Sciatic nerve (tissue), 2 donors: ENCODE results near the gene RAB3A. TPM values are rescaled to one million over a fixed set of nuclear protein-coding genes. Genes with fewer than 3 reads are reported as not detected.
A peak's percentile ranks its signal among the peaks of the same experiment; 100 is the strongest.

Experiments used
- ATAC-seq: fragments of 200-7000 bp; cut with Tn5 transposase; one replicate; pipeline ENCODE4 v1.9.1; 2020; ENCODE audit warnings: mild to moderate bottlenecking, moderate library complexity
- DNase-seq: peaks from one replicate; pipeline ENCODE4 v3.0.0-alpha.2; 2020; ENCODE audit warnings: low spot score
- intact Hi-C: fragments of 100-400 bp; cut with DNase I; formaldehyde crosslinking; loops from one replicate; pipeline ENCODE4 v1.14.2; 2022
- total RNA-seq: library from RNA; stranded (reverse); fragmentation: NEBNext Ultra II Directional; extraction: Animal tissue kit (Norgen Biotek cat#: 25700); gene quantifications from one replicate; pipeline ENCODE4 v1.2.1, GENCODE V29; 2021
- donor health status: DM: no; HTN: no; CAD: no.
- donor health status: DM: no; HTN: no; CAD: no.

Gene RAB3A
- total RNA-seq, 1 donor from 2014 or later, result 2.9 TPM

DNA sequence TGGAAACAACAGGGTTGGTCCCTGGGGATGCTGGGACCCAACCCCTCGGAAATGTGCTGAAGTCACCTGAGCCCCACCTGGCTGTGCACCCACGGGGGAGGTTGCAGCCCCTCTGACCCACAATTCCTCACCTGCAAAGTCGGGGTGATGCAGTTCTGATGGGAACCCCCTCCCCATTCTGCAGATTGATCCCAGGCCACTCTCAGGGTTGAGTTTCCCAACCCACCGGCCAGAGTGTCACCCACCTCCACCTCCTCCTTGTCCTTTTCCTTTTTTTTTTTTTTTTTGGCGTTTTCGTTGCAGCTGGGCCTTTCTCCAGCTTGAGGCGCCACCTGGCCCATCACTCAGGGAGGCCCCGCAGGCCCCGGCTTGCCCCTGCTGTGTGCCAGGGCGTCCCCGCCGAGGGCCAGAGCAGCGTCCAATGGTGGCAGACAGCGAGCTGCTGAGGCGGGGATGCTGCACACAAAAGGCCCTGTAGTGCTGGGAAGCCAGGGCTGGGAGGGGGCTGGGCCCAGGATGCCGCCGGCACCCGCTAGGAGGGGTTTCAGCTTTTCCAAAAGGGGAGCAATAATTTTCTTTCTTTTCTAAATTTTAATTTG lies 46.3 kb downstream of the RAB3A start:
- DNase-seq, result no peak
- ATAC-seq, result no peak
- intact Hi-C loops, result no loop called here

DNA sequence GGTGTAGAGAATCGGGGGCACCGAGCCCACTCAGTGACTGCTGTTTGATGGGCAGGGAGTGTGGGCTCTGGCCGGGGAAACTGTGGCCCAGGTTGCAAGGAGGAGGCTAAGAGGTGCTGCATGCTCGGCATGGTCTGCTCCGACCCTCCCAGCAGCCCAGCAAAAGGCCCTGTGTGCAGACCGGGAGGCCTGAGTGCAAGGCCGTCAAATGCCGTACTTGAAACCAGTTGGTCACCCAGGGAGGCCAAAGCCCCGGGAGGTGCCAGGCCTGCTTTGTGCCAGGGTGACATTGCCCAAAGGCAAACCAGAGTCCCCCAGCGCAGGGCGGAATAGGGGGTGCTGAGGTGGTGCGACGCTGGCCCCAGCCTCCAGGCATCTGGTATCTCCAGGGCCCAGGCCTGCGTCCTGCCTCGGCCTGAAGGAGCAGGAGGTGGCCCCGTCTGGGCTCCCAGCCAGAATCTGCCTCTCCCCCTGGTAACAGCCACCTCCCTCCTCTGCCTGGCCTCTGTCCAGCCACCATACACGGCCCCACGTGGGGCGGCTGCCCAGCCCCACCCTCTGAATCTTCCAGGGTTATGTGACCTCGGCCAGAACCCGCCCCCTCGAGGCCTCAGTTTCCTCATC lies 46.9 kb downstream of the RAB3A start:
- intact Hi-C loops, result no loop called here
- ATAC-seq, result peak; percentile 21
- peak; percentile 90 for DNase-seq

DNA sequence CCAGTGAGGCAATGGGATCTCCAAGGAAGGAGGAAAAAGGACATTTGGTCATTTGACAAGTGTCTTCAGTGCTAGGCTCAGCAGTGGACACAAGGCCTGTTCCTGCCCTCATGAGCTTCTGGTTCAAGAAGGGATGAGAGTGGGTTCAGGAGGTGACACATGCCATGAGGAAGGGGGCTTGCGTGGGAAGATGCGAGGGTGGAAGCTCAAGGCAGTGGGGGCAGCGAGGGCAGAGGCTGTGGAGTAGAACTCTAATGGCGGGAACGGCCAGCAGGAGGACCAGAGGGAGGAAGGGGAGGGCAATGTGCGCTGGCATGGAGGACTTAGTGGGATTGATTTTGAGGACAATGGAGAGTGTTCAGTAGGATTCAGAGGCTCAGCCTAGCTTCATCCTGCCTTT lies 47.6 kb downstream of the RAB3A start:
- ATAC-seq, result no peak
- DNase-seq, result no peak
- intact Hi-C loops, result no loop called here

DNA sequence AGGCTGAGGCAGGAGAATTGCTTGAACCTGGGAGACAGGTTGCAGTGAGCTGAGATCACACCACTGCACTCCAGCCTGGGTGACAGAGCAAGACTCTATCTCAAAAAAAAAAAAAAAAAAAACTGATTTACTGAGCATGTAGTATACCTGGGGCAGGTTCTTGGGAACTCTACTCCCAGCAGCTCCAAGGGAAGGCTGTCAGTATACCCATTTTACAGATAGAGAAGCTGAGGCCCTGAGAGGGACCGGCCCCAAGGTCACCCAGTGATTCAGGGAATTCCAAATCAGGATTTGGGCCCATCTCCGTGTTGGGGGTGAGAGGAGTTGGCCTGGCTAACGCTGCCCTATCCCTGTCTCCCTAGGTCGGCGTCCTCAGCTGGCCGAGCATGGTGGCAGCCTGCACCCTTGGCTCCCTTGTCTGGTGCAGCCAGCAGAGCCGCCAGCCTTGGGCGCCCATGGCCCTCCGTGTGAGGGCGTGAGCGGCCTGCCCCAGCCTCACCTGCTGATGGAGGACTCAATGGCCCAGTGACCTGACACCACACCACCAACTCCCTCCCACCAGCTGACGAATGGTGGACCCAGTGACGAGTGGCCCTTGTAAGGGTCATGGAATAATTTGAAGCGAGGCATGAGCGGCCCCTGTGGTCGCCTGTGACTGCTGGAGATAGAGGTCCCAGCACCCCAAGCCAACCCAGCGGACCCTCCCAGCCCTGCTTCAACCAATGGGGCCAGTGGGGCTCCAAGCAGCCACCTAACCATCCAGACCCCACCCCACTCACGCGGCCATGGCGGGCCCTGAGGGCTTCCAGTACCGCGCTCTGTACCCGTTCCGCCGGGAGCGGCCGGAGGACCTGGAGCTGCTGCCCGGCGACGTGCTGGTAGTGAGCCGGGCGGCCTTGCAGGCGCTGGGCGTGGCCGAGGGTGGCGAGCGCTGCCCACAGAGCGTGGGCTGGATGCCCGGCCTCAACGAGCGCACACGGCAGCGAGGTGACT lies 48.5 kb downstream of the RAB3A start:
- no peak for ATAC-seq

DNA sequence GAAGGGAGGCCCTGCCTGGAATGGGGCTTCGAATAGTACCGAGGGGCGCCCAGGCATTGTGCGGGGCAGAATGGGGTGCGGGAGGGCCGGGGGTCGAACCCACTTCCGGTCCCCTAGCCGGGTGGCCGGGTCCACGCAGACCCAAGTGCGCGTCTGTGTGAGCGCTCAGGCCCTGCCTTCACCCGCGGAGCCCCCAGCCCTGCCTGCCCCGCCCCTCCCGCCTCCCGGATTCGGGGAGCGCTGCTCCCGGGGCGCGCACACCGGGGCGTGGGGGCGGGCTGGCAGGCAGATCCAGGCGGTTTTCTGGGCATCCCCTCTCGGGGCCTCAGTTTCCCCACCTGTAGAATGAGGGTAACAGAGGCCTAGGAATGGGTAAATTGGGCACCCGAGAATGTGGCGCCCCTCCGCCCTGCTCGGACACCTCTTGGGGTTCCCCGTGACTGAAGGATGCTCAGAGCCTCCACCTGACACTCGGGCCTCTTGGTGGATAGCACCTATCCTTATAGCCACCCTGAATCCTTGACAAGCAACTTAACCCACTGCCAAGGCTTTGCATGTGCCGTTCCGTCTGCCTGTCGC lies 50.2 kb downstream of the RAB3A start:
- intact Hi-C loops, result no loop called here
- peak; percentile 75 for DNase-seq
- ATAC-seq, result no peak

More for the DNA sequence above, 48.5 kb downstream of the RAB3A start:
- intact Hi-C loops, result no loop called here
- DNase-seq, result no peak

DNA sequence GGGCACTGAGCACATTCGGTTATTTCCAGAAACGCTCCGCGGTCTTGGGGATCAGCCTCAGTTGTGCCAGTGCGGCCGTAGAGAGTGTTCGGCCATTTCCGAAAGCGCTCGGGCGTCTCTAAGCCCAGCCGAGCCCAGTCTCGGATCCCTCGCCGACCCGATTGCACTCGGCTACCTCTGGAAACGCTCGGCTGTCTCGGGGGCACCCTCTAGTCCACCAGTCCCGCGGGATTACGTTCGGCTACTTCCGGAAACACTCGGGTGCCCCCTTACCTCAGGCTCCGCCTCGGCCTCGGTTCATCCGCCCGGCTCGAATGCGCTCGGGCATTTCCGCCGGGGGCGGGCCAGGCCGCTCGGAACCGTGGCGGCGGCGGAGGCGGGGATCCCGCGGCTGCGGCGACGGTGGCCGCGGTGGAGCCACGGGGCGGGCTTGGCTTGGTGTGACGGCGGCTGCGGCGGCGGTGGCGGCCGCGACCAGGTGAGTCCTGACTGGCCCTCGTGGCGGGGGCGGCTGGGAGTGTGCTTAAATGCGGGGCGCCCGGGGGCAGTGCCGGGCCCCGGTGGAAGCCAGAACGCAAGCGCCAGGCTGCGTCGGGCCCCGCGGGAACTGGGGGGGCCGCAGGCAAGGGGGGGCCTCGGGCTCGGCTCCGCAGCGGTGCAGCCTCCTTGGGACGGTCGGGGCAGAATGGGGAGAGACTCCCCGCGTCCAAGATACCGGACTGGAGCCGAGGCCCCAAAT lies 50.9 kb downstream of the RAB3A start, which contains the start of gene PIK3R2:
PIK3R2 (plus strand) TSS at position 347 of the 739 bp plus-strand sequence. CDS start 2,717 bp downstream, outside the sequence.
- ATAC-seq, result peak; percentile 92
- intact Hi-C loops, result no loop called here

DNA sequence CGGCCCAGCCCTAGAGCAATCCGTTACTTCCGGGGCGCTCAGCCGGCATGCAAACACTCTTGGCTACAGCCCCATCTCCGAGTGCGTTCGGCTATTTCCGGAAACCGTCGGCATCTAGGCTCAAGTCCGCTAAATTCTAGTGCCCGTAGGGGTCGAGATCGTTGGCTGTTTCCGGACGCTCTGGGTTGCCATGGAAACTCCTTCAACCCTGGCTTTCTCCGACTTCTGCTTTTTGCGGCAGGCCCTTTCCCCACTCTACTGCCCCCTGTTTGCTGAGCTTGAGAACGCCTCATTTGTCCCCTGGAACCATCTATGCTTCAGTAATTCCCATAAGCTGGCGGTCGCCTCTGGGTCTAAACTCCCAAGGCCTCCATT lies 51.4 kb downstream of the RAB3A start:
- intact Hi-C loops, result no loop called here
- ATAC-seq, result peak; percentile 85
- peak; percentile 99 for DNase-seq

More for the DNA sequence above, 50.9 kb downstream of the RAB3A start, which contains the start of gene PIK3R2:
- peak; percentile 100 for DNase-seq

DNA sequence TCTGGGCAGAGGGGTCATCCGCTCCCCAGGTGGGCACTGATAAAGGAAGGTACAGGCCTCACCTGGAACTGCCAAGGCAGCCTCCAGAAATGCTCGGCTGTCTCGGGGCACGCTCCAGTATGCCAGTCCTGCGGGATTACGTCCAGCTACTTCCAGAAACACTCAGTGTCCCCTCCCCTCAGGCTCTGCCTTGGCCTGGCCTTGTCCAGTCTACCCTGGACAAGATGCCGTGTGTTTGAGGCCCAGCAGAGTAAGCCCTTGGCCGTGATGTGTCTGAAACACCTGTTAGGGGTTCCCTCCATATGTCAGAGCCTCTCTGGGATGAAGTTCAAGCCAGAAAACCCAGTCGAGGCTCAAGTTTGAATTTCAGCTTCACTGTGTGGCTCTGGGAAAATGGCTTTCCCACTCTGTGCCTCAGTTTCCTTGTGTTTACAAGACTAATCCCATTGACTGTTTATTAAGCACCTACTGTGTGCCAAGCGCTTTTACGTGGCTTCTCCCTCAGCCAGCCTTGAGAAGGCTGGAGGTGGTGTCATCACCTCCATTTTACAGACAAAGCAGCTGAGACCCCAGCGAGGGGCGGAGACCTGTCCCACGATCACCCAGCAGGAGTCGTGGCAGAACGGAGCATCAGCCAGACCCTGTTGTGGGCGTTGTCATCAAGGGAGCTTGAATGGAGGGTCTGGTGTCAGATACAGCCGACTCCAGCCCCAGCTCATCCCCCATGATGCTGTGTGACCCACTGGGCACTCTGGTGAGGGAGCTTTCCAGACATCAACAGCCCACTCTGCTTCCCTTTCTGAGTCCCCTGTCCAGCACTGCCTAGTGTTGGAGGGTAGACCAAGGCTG lies 52.8 kb downstream of the RAB3A start:
- intact Hi-C loops, result no loop called here
- no peak for DNase-seq
- no peak for ATAC-seq

DNA sequence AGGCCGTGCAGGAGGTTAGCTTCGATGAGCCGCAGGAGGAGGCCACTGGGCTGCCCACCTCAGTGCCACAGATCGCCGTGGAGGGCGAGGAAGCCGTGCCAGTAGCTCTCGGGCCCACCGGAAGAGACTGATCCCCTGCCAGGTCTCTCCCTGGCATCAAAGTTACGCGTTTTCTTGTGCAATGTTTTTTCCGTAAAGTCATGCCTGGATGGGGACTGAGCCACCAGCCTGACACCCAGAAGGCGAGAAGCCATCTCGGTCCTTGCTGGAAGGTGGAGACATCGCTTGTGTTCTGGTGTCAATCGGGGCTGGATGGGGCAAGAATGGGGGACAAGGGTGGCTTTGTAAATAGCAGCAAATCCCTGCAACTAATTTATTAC lies 54.3 kb downstream of the RAB3A start:
- intact Hi-C loops, result no loop called here
- DNase-seq, result no peak
- ATAC-seq, result no peak

DNA sequence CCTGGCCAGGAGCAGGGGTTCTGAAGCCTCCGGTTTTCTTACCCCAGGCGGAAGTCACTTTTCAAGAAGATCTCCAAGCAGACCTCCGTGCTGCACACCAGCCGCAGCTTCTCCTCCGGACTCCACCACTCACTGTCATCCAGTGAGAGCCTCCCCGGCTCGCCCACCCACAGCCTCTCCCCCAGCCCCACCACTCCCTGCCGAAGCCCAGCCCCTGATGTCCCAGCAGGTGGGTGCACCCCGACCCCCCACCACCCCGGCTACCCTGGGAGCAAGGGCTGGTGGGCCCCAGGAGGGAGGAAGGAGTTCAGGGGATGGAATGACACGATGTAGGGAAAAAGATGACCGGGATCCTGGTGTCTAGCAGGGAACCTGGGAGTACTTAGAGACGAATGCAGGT lies 56.4 kb downstream of the RAB3A start:
- intact Hi-C loops, result no loop called here
- no peak for DNase-seq
- ATAC-seq, result no peak

Other genes with a start within 250 kb of the RAB3A start
- 1.4 TPM for gene KCNN1, start 236.9 kb downstream of the RAB3A start, total RNA-seq
- 38.2 TPM for gene ARRDC2, start 195.9 kb downstream of the RAB3A start, total RNA-seq
- 2.1 TPM for gene IL12RB1, start 117.1 kb downstream of the RAB3A start, total RNA-seq
- gene MAST3, start 106.3 kb downstream of the RAB3A start, total RNA-seq, result 20.1 TPM
- 19.5 TPM for gene PIK3R2, start 50.9 kb downstream of the RAB3A start, total RNA-seq
- 82.2 TPM for gene IFI30, start 30.2 kb downstream of the RAB3A start, total RNA-seq
- 9.2 TPM for gene MPV17L2, start 10.8 kb downstream of the RAB3A start, total RNA-seq
- gene PDE4C, start 22.4 kb upstream of the RAB3A start, total RNA-seq, result 2.1 TPM
- gene IQCN, start 70.4 kb upstream of the RAB3A start, total RNA-seq, result 12.7 TPM
- 298 TPM for gene JUND, start 77.6 kb upstream of the RAB3A start, total RNA-seq
- 45.7 TPM for gene LSM4, start 119.0 kb upstream of the RAB3A start, total RNA-seq
- 49.6 TPM for gene PGPEP1, start 136.6 kb upstream of the RAB3A start, total RNA-seq
- gene GDF15, start 182.1 kb upstream of the RAB3A start, total RNA-seq, result 8.3 TPM
- gene LRRC25, start 193.6 kb upstream of the RAB3A start, total RNA-seq, result 8.2 TPM
- 82.5 TPM for gene SSBP4, start 215.4 kb upstream of the RAB3A start, total RNA-seq
- gene ISYNA1, start 234.1 kb upstream of the RAB3A start, total RNA-seq, result 112 TPM